Left cardiac atrium (tissue), 4 donors: ENCODE results near the gene KRT4. TPM values are rescaled to one million over a fixed set of nuclear protein-coding genes. Genes with fewer than 3 reads are reported as not detected.
A peak's percentile ranks its signal among the peaks of the same experiment; 100 is the strongest.

ENCODE experiments used
- ATAC-seq, 2 donors: fragments of 200-7000 bp; cut with Tn5 transposase; one replicate each; pipeline ENCODE4 v1.9.1; 2020; ENCODE audit warnings: mild to moderate bottlenecking in 2 of 2, moderate library complexity in 2 of 2
- DNase-seq: peaks from one replicate; pipeline ENCODE4 v3.0.0-alpha.2; 2020
- intact Hi-C, 2 donors: fragments of 100-400 bp; cut with DNase I; formaldehyde crosslinking; loops; one replicate each; pipeline versions ENCODE4 v1.14.1 to v1.15.1; 2022 to 2023
- total RNA-seq, 2 donors: library from RNA; stranded (reverse); fragmentation: NEBNext Ultra II Directional; extraction: Animal tissue kit (Norgen Biotek cat#: 25700); gene quantifications; one replicate each; pipeline ENCODE4 v1.2.1, GENCODE V29; 2021
- donor health status: DM: no; HTN: yes; CAD: no.
- donor health status: DM: no; HTN: yes; CAD: no; lungs with severe emphysema.
- donor health status: DM: yes; HTN: yes; CAD: no.
- donor health status: Dilated cardiomyopathy.

Gene KRT4
- total RNA-seq, 2 donors from 2014 or later: not detected

- intact Hi-C loops: no loop called here
- no peak for ATAC-seq
- DNase-seq: no peak
These were observed 1.9 kb downstream of the KRT4 start for GRCh38 chr12:52812073-52812400.

GRCh38 chr12:52811191-52812072 lies 2.5 kb downstream of the KRT4 start:
- DNase-seq: no peak
- intact Hi-C loops: no loop called here
- no peak for ATAC-seq

- ATAC-seq (no peak), DNase-seq (no peak)
- intact Hi-C loops: no loop called here
These were observed 3.4 kb downstream of the KRT4 start for GRCh38 chr12:52810554-52810953.

GRCh38 chr12:52809166-52809565 lies 4.8 kb downstream of the KRT4 start:
- no peak for DNase-seq
- no peak for ATAC-seq
- intact Hi-C loops: no loop called here

GRCh38 chr12:52808573-52809160 lies 5.2 kb downstream of the KRT4 start:
- DNase-seq: no peak
- intact Hi-C loops: no loop called here
- no peak for ATAC-seq

GRCh38 chr12:52807544-52808470 lies 6.1 kb downstream of the KRT4 start:
- intact Hi-C loops: no loop called here
- ATAC-seq: no peak
- no peak for DNase-seq

- no peak for ATAC-seq
These were observed 6.9 kb downstream of the KRT4 start for GRCh38 chr12:52806821-52807543.

GRCh38 chr12:52806169-52806811 lies 7.6 kb downstream of the KRT4 start:
- intact Hi-C loops: no loop called here
- DNase-seq (no peak), ATAC-seq (no peak)

More at GRCh38 chr12:52806821-52807543, 6.9 kb downstream of the KRT4 start:
- no peak for DNase-seq
- intact Hi-C loops: no loop called here

- intact Hi-C loops: no loop called here
- DNase-seq (no peak), ATAC-seq (no peak)
These were observed 8.2 kb downstream of the KRT4 start for GRCh38 chr12:52805739-52806138.

- ATAC-seq (no peak), DNase-seq (no peak)
- intact Hi-C loops: no loop called here
These were observed 8.9 kb downstream of the KRT4 start for GRCh38 chr12:52805000-52805399.

GRCh38 chr12:52802442-52802841 lies 11.5 kb downstream of the KRT4 start:
- ATAC-seq: no peak
- no peak for DNase-seq
- intact Hi-C loops: no loop called here

GRCh38 chr12:52801773-52802172 lies 12.1 kb downstream of the KRT4 start:
- no peak for DNase-seq
- intact Hi-C loops: no loop called here
- ATAC-seq: no peak

GRCh38 chr12:52800259-52800917 lies 13.5 kb downstream of the KRT4 start:
- intact Hi-C loops: no loop called here
- no peak for ATAC-seq
- no peak for DNase-seq

- no peak for ATAC-seq
- no peak for DNase-seq
- intact Hi-C loops: no loop called here
These were observed 14.3 kb downstream of the KRT4 start for GRCh38 chr12:52799505-52800211.

GRCh38 chr12:52798671-52799504 lies 15.0 kb downstream of the KRT4 start:
- intact Hi-C loops: no loop called here
- DNase-seq: no peak

GRCh38 chr12:52798003-52798670 lies 15.8 kb downstream of the KRT4 start:
- ATAC-seq: no peak
- intact Hi-C loops: no loop called here
- DNase-seq: no peak

More at GRCh38 chr12:52798671-52799504, 15.0 kb downstream of the KRT4 start:
- peak in 1 of 2 donors; percentile 38 for ATAC-seq
